Fibroblast of villous mesenchyme (primary cell): ENCODE results near the gene CPM. TPM values are rescaled to one million over a fixed set of nuclear protein-coding genes. Genes with fewer than 3 reads are reported as not detected.

Source experiments
- DNase-seq: peaks from one replicate; pipeline ENCODE4 v3.0.0-alpha.2; 2010; ENCODE audit warnings: low read depth
- H3K4me3 ChIP-seq: 2 replicates; pipeline ENCODE4 v1.5.1; 2011; ENCODE audit warnings: low read depth, mild to moderate bottlenecking, low read length
- total RNA-seq: library from RNA; depleted of rRNA; stranded (reverse); fragments of >200 nt; gene quantifications from 2 replicates; pipeline ENCODE4 v1.2.3, GENCODE V29; 2012
- TF ChIP-seq, protein P1 (sequence below): IDR thresholded peaks from 2 replicates; pipeline ENCODE4 v1.5.1; 2012; ENCODE audit warnings: low read depth, mild to moderate bottlenecking, low read length; ENCODE audit not compliant: insufficient read depth

The CPM gene
- total RNA-seq, 1 donor = 23.3 TPM

DNA sequence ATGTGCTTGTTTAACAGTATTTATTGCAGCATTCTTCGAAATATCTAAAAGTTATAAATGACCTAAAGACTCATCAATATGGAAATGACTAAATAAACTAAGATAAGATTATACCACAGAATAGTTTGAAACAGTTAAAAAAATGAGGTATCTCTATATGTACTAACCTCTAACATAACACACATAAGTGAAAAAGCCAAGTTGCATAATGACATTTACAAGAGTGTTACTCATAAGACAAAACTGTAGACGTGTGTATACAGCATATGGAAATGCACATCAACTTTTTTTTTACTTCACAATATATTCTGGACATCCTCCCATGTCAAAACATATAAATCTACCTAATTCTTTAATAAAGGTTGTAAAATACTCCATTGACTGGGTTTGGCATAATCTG is 22.8 kb downstream of the CPM start:
- DNase-seq = peak; percentile 54
- TF ChIP-seq, protein P1, sequence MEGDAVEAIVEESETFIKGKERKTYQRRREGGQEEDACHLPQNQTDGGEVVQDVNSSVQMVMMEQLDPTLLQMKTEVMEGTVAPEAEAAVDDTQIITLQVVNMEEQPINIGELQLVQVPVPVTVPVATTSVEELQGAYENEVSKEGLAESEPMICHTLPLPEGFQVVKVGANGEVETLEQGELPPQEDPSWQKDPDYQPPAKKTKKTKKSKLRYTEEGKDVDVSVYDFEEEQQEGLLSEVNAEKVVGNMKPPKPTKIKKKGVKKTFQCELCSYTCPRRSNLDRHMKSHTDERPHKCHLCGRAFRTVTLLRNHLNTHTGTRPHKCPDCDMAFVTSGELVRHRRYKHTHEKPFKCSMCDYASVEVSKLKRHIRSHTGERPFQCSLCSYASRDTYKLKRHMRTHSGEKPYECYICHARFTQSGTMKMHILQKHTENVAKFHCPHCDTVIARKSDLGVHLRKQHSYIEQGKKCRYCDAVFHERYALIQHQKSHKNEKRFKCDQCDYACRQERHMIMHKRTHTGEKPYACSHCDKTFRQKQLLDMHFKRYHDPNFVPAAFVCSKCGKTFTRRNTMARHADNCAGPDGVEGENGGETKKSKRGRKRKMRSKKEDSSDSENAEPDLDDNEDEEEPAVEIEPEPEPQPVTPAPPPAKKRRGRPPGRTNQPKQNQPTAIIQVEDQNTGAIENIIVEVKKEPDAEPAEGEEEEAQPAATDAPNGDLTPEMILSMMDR = no peak
- H3K4me3 ChIP-seq = no peak overlapping the region

DNA sequence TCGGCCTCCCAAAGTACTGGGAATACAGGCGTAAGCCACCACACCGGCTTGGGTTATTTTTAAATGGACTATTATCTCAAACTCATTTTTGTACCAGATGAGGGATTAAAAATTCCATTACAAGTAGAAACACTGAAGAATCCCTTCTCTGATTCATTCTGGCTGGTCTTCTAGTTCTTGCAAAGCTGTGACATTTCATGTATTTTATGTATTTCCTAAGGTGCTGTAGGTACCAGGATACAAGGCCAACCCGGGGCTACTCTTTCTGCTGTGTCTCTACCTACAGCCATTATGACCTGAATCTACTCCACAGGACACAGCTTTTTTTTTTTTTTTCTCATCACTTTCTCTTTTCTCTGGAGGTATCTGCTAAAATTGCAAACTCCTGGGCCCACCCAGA is 24.9 kb downstream of the CPM start:
- no peak for DNase-seq
- TF ChIP-seq, protein P1 = no peak
- no peak overlapping the region for H3K4me3 ChIP-seq

DNA sequence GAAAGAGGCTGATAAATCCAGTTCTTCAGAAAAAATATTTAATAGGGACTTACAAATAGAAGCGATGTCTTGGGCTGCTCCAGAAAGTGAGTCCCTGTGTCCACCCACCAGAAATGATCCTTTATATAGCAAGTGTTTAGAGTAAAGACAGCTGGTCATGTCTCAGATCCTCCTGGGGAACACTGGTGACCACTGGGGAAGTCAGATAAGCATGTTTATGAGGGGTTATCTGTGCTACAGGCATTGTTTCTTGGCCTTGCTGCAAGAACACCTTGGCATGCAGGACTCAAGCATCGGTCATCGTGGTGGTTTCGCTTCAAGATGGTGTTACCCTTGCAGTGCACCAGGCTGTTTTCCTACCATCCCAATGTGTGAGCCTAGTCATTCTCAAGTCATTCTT is 27.2 kb downstream of the CPM start:
- TF ChIP-seq, protein P1 = no peak
- no peak for DNase-seq
- H3K4me3 ChIP-seq = no peak overlapping the region

DNA sequence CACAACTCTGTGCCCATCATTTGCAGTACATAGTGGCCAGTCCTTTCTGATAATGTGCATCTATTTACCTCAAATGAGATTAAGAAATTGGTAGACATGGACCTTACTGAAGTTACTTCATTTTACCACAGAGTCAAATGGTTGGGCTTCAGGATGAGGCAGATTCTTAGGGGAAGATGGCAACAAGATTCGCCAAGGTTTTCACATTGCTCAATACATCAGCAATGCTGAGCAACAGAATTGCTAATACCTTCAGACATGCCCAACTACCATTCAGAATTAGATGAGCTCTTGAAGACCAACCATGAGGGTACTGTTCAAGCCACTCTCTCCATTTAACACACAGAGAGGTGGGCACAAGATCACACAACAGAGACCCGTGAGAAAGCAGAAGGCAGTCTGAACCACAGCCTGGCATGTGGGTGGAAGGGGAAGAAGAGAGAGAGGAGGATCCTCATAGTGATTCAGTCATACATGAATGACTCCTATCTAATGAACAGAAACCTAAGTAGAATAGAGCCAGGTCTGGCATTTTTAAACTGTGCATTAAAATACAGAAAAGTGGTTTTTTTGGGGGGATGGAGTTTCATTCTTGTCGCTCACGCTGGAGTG is 28.5 kb downstream of the CPM start:
- TF ChIP-seq, protein P1 = no peak
- H3K4me3 ChIP-seq = no peak overlapping the region
- DNase-seq = no peak

DNA sequence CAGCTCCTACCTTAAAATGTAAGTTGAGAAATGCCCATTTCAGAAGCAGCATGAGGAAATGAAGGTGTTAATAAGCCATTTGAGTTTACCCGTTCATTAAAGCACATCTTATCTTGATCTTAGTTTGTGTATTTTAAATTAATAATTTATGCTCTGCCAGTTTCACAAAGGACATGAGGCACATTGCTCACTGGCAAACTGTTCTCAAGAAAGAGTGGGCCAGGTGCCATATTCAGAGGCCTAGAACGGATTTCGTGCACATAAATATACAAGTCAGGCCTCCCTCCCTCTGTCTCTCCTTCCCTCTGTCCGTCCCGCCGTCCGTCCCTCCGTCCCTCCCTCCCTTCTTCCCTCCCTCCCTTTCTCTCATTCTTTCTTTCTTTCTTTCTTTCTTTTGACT is 29.5 kb downstream of the CPM start:
- TF ChIP-seq, protein P1 = no peak
- no peak overlapping the region for H3K4me3 ChIP-seq
- no peak for DNase-seq

DNA sequence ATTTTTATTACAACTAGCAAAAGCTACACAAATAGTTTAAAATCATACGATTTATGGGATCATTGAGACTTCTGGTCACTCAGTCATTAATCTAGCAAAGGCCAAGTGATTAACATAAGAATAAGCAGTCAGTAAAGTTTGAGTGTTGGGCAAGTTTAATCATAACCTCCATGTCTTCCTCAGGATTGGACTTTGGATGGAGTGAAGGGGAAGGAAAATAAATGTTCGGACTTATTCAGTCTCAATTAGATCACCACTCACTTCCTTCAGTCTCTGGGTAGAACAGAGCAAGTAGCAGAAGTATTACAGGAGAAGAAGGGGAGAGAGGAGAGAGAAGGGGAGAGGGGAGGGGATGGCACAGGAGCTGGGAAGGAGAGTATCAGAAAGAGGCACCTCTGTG is 31.4 kb downstream of the CPM start:
- no peak overlapping the region for H3K4me3 ChIP-seq
- TF ChIP-seq, protein P1 = no peak
- no peak for DNase-seq

DNA sequence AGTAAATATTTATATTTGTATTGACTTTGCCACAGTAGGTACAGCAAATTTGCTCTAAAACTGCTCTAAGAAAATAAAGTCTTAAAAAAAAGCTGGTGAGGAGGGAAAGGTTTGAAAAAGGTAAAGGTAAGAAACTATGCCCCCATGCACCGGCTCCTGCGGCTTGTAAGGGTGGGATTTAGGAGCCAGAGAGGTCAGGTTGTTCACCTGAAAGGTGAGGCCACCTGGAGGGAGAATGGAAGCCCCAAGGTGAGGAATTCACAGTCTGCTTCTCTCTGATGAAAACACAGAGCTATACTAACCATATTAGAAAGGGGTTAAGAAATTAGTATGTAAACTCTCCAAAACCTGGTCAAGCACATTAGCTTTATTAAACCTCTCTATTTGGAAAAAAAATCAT is 31.8 kb downstream of the CPM start:
- H3K4me3 ChIP-seq = no peak overlapping the region
- TF ChIP-seq, protein P1 = no peak
- DNase-seq = no peak
